PC-9 (cell line): Measurements from ENCODE around the gene GPR153. TPM values are rescaled to one million over a fixed set of nuclear protein-coding genes. Genes with fewer than 3 reads are reported as not detected.

Experiments
- BruUV-seq: library from RNA; stranded (reverse); fragments of 400-500 nt; replicated peaks from 2 replicates; lab custom pipeline; 2021; lab: Mats Ljungman, UMichigan
- CTCF ChIA-PET: fragments of 300-600 bp; sonication (Branson Sonifier 250); formaldehyde crosslinking; loops from one replicate; lab custom pipeline; 2022; ENCODE audit warnings: antibody characterized with exemption; lab: Charles Lee
- POLR2A ChIA-PET: fragments of 300-600 bp; sonication (Branson Sonifier 250); formaldehyde crosslinking; loops from one replicate; lab custom pipeline; 2022; ENCODE audit warnings: antibody characterized with exemption; ENCODE audit not compliant: unreplicated experiment; lab: Charles Lee
- DNase-seq, 2 experiments: peaks; one replicate each; pipeline versions ENCODE4 v3.0.0 to v3.0.0-alpha.2; 2015 to 2022; ENCODE audit warnings: mixed read lengths in 1 of 2
- H2AFZ ChIP-seq: fragments of 200-600 bp; sonication (generic); 2 replicates; pipeline ENCODE4 v1.8.1; 2017; ENCODE audit warnings: antibody characterized with exemption
- H3F3A ChIP-seq: fragments of 200-600 bp; sonication (generic); 2 replicates; pipeline ENCODE4 v1.8.1; 2017; ENCODE audit warnings: antibody characterized with exemption, mild to moderate bottlenecking, low read depth; ENCODE audit not compliant: insufficient read depth
- H3K27ac ChIP-seq: fragments of 200-600 bp; sonication (generic); 2 replicates; pipeline ENCODE4 v1.6.1; 2016; ENCODE audit warnings: mixed run types
- H3K27me3 ChIP-seq: fragments of 200-600 bp; sonication (generic); 2 replicates; pipeline ENCODE4 v1.6.1; 2016; ENCODE audit warnings: low read depth, mixed run types; ENCODE audit not compliant: insufficient read depth
- H3K36me3 ChIP-seq: fragments of 200-600 bp; sonication (generic); 2 replicates; pipeline ENCODE4 v1.6.1; 2016; ENCODE audit warnings: low read depth, mixed run types
- H3K4me1 ChIP-seq: fragments of 200-600 bp; sonication (generic); replicated peaks from 2 replicates; pipeline ENCODE4 v1.6.1; 2016; ENCODE audit warnings: mixed run types; ENCODE audit not compliant: insufficient read depth
- H3K4me2 ChIP-seq: fragments of 200-600 bp; sonication (generic); 2 replicates; pipeline ENCODE4 v1.6.1; 2017; ENCODE audit warnings: mixed run types
- H3K4me3 ChIP-seq: fragments of 200-600 bp; sonication (generic); 2 replicates; pipeline ENCODE4 v1.6.1; 2016; ENCODE audit warnings: mixed run types
- H3K79me2 ChIP-seq: fragments of 200-600 bp; sonication (generic); 2 replicates; pipeline ENCODE4 v1.6.1; 2017; ENCODE audit warnings: low read depth, mixed run types
- H3K9me2 ChIP-seq: fragments of 200-600 bp; sonication (generic); 2 replicates; pipeline ENCODE4 v1.8.1; 2017; ENCODE audit warnings: mild to moderate bottlenecking; ENCODE audit not compliant: insufficient read depth
- H3K9me3 ChIP-seq: fragments of 200-600 bp; sonication (generic); 2 replicates; pipeline ENCODE4 v1.8.1; 2016; ENCODE audit warnings: low read depth; ENCODE audit not compliant: insufficient read depth
- H4K20me1 ChIP-seq: fragments of 200-600 bp; sonication (generic); 2 replicates; pipeline ENCODE4 v1.8.1; 2017; ENCODE audit not compliant: insufficient read depth
- CTCF ChIP-seq: fragments of 200-600 bp; sonication (generic); conservative IDR thresholded peaks from 2 replicates; pipeline ENCODE4 v1.6.1; 2017; ENCODE audit warnings: mixed run types, antibody characterized with exemption, mild to moderate bottlenecking, moderate library complexity
- EZH2 ChIP-seq: fragments of 200-600 bp; sonication (generic); IDR thresholded peaks from 2 replicates; pipeline ENCODE4 v1.8.0; 2017; ENCODE audit warnings: antibody characterized with exemption, low read depth
- intact Hi-C: fragments of 100-400 bp; cut with micrococcal nuclease; formaldehyde crosslinking; loops from one replicate; pipeline ENCODE4 v1.10.0; 2022; ENCODE audit not compliant: unreplicated experiment
- total RNA-seq: library from RNA; stranded (reverse); gene quantifications from 2 replicates; pipeline ENCODE4 v1.2.3, GENCODE V29; 2021

GPR153 gene
- total RNA-seq, 1 experiment from 2014 or later = 8.0 TPM

- CTCF ChIA-PET = no interaction called here
- intact Hi-C loops = no loop called here
- H3K4me2 ChIP-seq = no peak overlapping the region
- no peak for TF ChIP-seq CTCF
- no peak for TF ChIP-seq EZH2
- peaks cover 5% of the 10 kb centered on the region; the same call in 1 of the 2 replicates for H3F3A ChIP-seq
- H3K9me3 ChIP-seq = no peaks in the 10 kb centered on the region
- H3K79me2 ChIP-seq = no peaks in the 10 kb centered on the region
- no peak for DNase-seq
- H4K20me1 ChIP-seq = no peaks in the 10 kb centered on the region
- no peak overlapping the region for H2AFZ ChIP-seq
- no peaks in the 10 kb centered on the region for H3K9me2 ChIP-seq
- H3K27ac ChIP-seq = no peak overlapping the region
- H3K4me1 ChIP-seq = no peaks in the 10 kb centered on the region
- no TSS peak for BruUV-seq
- no peaks in the 10 kb centered on the region for H3K36me3 ChIP-seq
- H3K27me3 ChIP-seq = peaks cover 16% of the 10 kb centered on the region
- POLR2A ChIA-PET = no interaction called here
- H3K4me3 ChIP-seq = no peak overlapping the region
These were observed 19.6 kb downstream of the GPR153 start for GRCh38 chr1:6241107-6241886.

GRCh38 chr1:6239950-6240768, 20.7 kb downstream of the GPR153 start:
- Histone ChIP-seq H3K36me3 (no peaks in the 10 kb centered on the region), H3K27ac (no peak overlapping the region), H3K4me2 (no peak overlapping the region), H2AFZ (no peak overlapping the region), H3K27me3 (peaks cover 14% of the 10 kb centered on the region), H3F3A (0 out of 2 replicates have a peak, but pooled peaks cover 5% of the 10 kb centered on the region), H4K20me1 (no peaks in the 10 kb centered on the region), H3K79me2 (peaks cover 3% of the 10 kb centered on the region), H3K9me2 (no peaks in the 10 kb centered on the region), H3K4me3 (no peak overlapping the region), H3K9me3 (no peaks in the 10 kb centered on the region), H3K4me1 (no peaks in the 10 kb centered on the region)
- no peak for DNase-seq
- no peak for TF ChIP-seq EZH2
- no peak for TF ChIP-seq CTCF
- ChIA-PET CTCF (interaction anchor here (0.6 to 0.7 kb wide), 2 partner anchors 35 to 283 kb away, joined by 7 to 10 read pairs; no protein-coding TSS in a partner anchor), POLR2A (interaction anchor here (0.6 kb wide), 1 partner anchor 48 kb away, joined by 3 read pairs; no protein-coding TSS in a partner anchor)
- intact Hi-C loops = loop anchor here (5.0 to 10.0 kb wide), 2 partner anchors 55 to 248 kb away; partner anchors contain the start of genes CHD5 and NPHP4
- no TSS peak for BruUV-seq

- Histone ChIP-seq H3K27me3 (peaks cover 14% of the 10 kb centered on the region), H3K4me2 (no peak overlapping the region), H3K79me2 (peaks cover 11% of the 10 kb centered on the region), H3K36me3 (no peaks in the 10 kb centered on the region), H3K9me3 (no peaks in the 10 kb centered on the region), H3K9me2 (no peaks in the 10 kb centered on the region), H4K20me1 (no peaks in the 10 kb centered on the region), H3K4me1 (peaks cover 1% of the 10 kb centered on the region), H3F3A (peaks cover 12% of the 10 kb centered on the region; the same call in 1 of the 2 replicates), H3K4me3 (no peak overlapping the region), H2AFZ (no peak overlapping the region), H3K27ac (no peak overlapping the region)
- TF ChIP-seq CTCF = no peak
- TF ChIP-seq EZH2 = no peak
- DNase-seq = no peak
- no TSS peak for BruUV-seq
- POLR2A ChIA-PET = no interaction called here
- intact Hi-C loops = loop anchor here (5.0 to 10.0 kb wide), 2 partner anchors 54 to 247 kb away; partner anchors contain the start of genes CHD5 and NPHP4
- CTCF ChIA-PET = interaction anchor here (0.6 to 0.8 kb wide), 4 partner anchors 36 to 284 kb away, joined by 3 to 7 read pairs (median 4); no protein-coding TSS in a partner anchor
These were observed 21.6 kb downstream of the GPR153 start for GRCh38 chr1:6239213-6239752.
